ENCODE measurements around the gene JAZF1. TPM values are rescaled to one million over a fixed set of nuclear protein-coding genes. Genes with fewer than 3 reads are reported as not detected.

The JAZF1 gene
- total and polyA plus RNA-seq, 9 of the 15 experiments (the other 6 are each of a cell fraction or from before 2014, with no cell fraction given): 0.04 to 0.64 (median 0.11) TPM; not detected in 3

DNA sequence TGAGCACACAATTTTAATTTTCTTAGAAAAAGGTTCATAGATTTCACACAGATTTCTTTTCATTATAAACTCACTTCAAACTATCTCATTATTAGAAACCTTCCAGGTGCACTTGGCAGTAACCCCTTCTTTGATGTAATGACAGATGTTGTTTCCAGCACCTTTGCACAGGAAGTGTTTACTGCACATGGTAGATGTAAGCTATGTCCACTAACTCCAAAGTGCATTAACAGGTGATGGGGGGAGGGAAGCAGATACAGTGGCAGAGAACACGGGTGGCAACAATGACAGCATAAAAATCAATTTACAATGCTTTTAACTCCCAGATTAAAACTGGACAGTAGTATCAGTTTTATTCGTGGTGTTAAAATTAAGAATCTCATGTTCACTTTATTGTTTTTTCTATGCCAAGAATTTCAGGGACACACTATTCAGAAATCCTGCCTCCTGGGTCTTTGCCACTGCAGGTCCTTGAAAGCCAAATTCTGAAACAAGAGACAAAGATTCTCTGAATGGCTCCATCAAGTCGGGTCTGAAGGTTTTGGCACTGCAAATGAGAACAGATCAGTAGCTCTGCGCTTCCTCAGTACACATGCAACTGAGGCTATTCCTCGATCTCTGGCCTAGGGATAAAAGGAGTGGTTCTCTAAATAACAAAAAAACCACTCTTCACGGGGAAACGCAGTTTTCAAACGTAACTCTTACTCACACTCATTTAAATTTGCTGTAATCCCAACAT is 187.7 kb downstream of the JAZF1 start (continued):
- TF ChIP-seq, protein P1, sequence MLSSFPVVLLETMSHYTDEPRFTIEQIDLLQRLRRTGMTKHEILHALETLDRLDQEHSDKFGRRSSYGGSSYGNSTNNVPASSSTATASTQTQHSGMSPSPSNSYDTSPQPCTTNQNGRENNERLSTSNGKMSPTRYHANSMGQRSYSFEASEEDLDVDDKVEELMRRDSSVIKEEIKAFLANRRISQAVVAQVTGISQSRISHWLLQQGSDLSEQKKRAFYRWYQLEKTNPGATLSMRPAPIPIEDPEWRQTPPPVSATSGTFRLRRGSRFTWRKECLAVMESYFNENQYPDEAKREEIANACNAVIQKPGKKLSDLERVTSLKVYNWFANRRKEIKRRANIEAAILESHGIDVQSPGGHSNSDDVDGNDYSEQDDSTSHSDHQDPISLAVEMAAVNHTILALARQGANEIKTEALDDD (IDR thresholded peaks at IDR 0.05): no peak
- TF ChIP-seq NR2F6 (CRISPR knock-in tag; IDR thresholded peaks at IDR 0.05): no peak
- TF ChIP-seq YBX1 (IDR thresholded peaks at IDR 0.05): no peak
- no peak for TF ChIP-seq WHSC1 (IDR thresholded peaks at IDR 0.05; ENCODE audit: low read length)
- no peak for TF ChIP-seq BCL6 (CRISPR knock-in tag; IDR thresholded peaks at IDR 0.05)

GRCh38 chr7:27992097-27992496 is 188.5 kb downstream of the JAZF1 start:
- no peaks in the 10 kb centered on the region for H3K36me3 ChIP-seq (ENCODE audit: control insufficient read depth, insufficient read depth, low read length)
- 0% methylated on average over 4 of the region's 4 CpGs for WGBS (ENCODE audit: insufficient coverage, low coverage, missing lambda C conversion rate)
- FAIRE-seq: no peak
- H3K9me3 ChIP-seq (replicated peaks; ENCODE audit: control insufficient read depth, insufficient read depth, low read depth, low read length): no peaks in the 10 kb centered on the region
- no peak for DNase-seq (ENCODE audit: extremely low read depth in 1 of 4, low spot score in 3 of 4)
- no peak overlapping the region for H3K4me3 ChIP-seq
- no peak overlapping the region for H3K27ac ChIP-seq (ENCODE audit: extremely low read depth, low read depth, low read length)
- H3K27me3 ChIP-seq (ENCODE audit: control insufficient read depth in 2 of 2, insufficient read depth in 2 of 2, low read length in 2 of 2): peaks cover 5 to 10% of the 10 kb centered on the region in 2 experiments; a peak in 2 of 5 replicates
- in situ Hi-C loops (cut with MboI): no loop called here
- no TSS peak for BruUV-seq (replicated peaks)
- intact Hi-C loops (cut with micrococcal nuclease): no loop called here
- no peak overlapping the region for H3K4me2 ChIP-seq (ENCODE audit: insufficient read depth, low read length)
- H3K9me1 ChIP-seq (ENCODE audit: control insufficient read depth, insufficient read depth, low read length): no peaks in the 10 kb centered on the region
- no peak overlapping the region for H3K9ac ChIP-seq (ENCODE audit: insufficient read depth in 1 of 2, low read depth in 2 of 2, low read length in 2 of 2)
- no peaks in the 10 kb centered on the region for H4K20me1 ChIP-seq (replicated peaks; ENCODE audit: control insufficient read depth, insufficient read depth, low read length)
- no peaks in the 10 kb centered on the region for H3K79me2 ChIP-seq (ENCODE audit: control insufficient read depth, insufficient read depth, low read length)
- H3K4me1 ChIP-seq (replicated peaks in 1 of 2; ENCODE audit: control insufficient read depth in 2 of 2, insufficient read depth in 2 of 2, low read length in 2 of 2): no peaks in the 10 kb centered on the region
- ChIA-PET POLR2A (no interaction called here), CTCF (ENCODE audit: low intra/inter-chr PET ratio) (no interaction called here)
- no peak for TF ChIP-seq ZKSCAN8 (CRISPR knock-in tag; IDR thresholded peaks at IDR 0.05)
- TF ChIP-seq NCOA2 (IDR thresholded peaks at IDR 0.05; ENCODE audit: partially characterized antibody in 2 of 2): no peak
- TF ChIP-seq CEBPB (tag; IDR thresholded peaks at IDR 0.05): peak; percentile 38
- no peak overlapping the region for H2AFZ ChIP-seq (ENCODE audit: low read depth, low read length)
- ATAC-seq: no peak

Measured in K562 (cell line).